Tibial artery (tissue), 4 donors: ENCODE measurements around the gene ZBTB16.

Experiments used
- DNase-seq, 2 donors: peaks; one replicate each; pipeline ENCODE4 v3.0.0-alpha.2; 2019
- H3K27ac ChIP-seq, 2 donors: fragments of 200-600 bp; sonication (generic) in 1 of 2; 1 replicate in 1 of 2; 2 replicates in 1 of 2; pipeline ENCODE4 v1.5.1; 2018 to 2019; ENCODE audit warnings: mild to moderate bottlenecking in 1 of 2
- H3K27me3 ChIP-seq, 2 donors: fragments of 200-600 bp; sonication (generic) in 1 of 2; one replicate each; pipeline versions ENCODE4 v1.5.1 to v1.6.0; 2016 to 2019
- H3K36me3 ChIP-seq, 3 donors: fragments of 200-600 bp; sonication (generic) in 2 of 3; one replicate each; pipeline ENCODE4 v1.5.1; 2016 to 2019; ENCODE audit warnings: mild to moderate bottlenecking in 2 of 3
- H3K4me1 ChIP-seq, 4 donors: fragments of 200-600 bp; sonication (generic) in 2 of 4; 1 replicate in 3 of 4; 2 replicates in 1 of 4; pipeline ENCODE4 v1.5.1; 2016 to 2019
- H3K4me3 ChIP-seq, 2 donors: fragments of 200-600 bp; sonication (generic) in 1 of 2; 1 replicate in 1 of 2; 2 replicates in 1 of 2; pipeline ENCODE4 v1.5.1; 2018 to 2019; ENCODE audit warnings: mild to moderate bottlenecking in 2 of 2
- H3K9me3 ChIP-seq, 3 donors: fragments of 200-600 bp; sonication (generic) in 1 of 3; one replicate each; pipeline ENCODE4 v1.5.1; 2016 to 2019
- intact Hi-C: fragments of 100-400 bp; cut with DNase I; formaldehyde crosslinking; loops from one replicate; pipeline ENCODE4 v1.15.0; 2023; ENCODE audit warnings: low total_unique reads
- TF ChIP-seq, protein P1 (sequence below), 2 experiments: fragments of 200-600 bp in 1 of 2; fragments of 450-650 bp in 1 of 2; IDR thresholded peaks; one replicate each; pipeline ENCODE4 v1.5.1; 2017 to 2019; ENCODE audit warnings: antibody characterized with exemption in 2 of 2, mild to moderate bottlenecking in 1 of 2, moderate library complexity in 1 of 2

The ZBTB16 gene

DNA sequence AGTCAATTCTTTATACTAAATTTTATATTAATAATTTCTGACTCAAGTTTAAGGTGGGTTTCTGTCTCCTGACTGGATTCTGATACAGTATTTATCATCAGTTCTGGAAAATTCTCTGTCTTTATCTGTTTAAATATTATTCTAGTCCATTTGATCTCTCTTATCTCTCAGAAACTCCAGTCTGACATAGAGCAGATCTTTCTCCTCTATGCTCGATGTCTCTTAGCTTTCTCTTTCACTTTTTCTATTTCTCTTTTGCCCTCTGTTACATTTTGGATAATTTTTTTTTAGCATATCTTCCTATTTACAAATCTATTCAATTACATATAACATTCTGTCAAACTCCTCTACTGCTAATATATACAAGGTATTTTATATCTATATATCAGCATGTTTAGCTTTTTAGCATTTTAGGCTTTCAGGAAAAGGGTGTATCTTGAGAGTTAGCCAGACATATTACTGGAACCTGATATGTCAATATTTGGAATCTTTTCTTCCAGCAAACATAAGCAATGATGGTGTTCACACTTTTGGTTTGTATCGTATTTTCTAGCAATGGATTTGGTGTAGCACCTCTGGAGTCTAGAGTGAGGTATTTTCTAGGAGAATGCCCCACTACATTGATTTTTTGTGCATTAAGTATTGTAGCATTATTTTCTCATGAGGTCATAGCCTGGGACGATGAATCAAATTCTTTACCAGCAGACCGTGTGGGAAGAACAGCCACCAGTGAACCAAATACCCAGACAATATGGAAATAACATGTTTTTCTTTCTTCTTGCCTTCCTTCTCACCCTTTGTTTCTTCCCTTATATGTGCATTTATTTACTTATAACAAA is 232.6 kb downstream of the ZBTB16 start:
- TF ChIP-seq, protein P1, sequence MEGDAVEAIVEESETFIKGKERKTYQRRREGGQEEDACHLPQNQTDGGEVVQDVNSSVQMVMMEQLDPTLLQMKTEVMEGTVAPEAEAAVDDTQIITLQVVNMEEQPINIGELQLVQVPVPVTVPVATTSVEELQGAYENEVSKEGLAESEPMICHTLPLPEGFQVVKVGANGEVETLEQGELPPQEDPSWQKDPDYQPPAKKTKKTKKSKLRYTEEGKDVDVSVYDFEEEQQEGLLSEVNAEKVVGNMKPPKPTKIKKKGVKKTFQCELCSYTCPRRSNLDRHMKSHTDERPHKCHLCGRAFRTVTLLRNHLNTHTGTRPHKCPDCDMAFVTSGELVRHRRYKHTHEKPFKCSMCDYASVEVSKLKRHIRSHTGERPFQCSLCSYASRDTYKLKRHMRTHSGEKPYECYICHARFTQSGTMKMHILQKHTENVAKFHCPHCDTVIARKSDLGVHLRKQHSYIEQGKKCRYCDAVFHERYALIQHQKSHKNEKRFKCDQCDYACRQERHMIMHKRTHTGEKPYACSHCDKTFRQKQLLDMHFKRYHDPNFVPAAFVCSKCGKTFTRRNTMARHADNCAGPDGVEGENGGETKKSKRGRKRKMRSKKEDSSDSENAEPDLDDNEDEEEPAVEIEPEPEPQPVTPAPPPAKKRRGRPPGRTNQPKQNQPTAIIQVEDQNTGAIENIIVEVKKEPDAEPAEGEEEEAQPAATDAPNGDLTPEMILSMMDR (IDR thresholded peaks at IDR 0.05): no peak
- H3K36me3 ChIP-seq: no peaks in the 10 kb centered on the region
- peak overlapping the region; percentile 92 to 94 for H3K27ac ChIP-seq
- peaks cover 0 to 64% (median 36%) of the 10 kb centered on the region in 4 donors for H3K4me1 ChIP-seq
- H3K9me3 ChIP-seq: no peaks in the 10 kb centered on the region
- intact Hi-C loops: no loop called here
- no peaks in the 10 kb centered on the region for H3K27me3 ChIP-seq
- DNase-seq: no peak
- peak overlapping the region in 1 of 2 donors; percentile 1 for H3K4me3 ChIP-seq

DNA sequence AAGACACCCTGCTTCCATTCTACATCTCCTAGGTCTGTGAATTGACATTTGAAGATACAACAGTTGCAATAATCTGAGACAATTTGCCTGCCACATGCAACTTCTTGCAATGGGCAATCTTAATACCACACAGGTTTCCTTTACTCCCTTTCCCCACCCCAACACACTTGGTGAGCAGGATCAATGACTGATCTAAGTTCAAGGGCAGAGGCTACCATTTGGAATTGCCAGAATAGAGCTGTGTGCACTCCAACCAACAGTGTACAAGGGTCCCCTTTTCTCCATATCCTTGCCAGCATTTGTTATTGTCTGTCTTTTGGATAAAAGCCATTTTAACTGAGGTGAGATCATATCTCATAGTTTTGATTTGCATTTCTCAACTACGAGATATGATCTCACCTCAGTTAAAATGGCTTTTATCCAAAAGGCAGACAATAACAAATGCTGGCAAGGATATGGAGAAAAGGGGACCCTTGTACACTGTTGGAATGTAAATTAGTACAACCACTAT is 233.7 kb downstream of the ZBTB16 start:
- no peak for DNase-seq
- Histone ChIP-seq H3K4me1 (peaks cover 0 to 73% (median 38%) of the 10 kb centered on the region in 4 donors), H3K9me3 (no peaks in the 10 kb centered on the region), H3K4me3 (no peak overlapping the region), H3K27ac (peak overlapping the region; percentile 92 to 94), H3K27me3 (no peaks in the 10 kb centered on the region), H3K36me3 (peaks cover under 1 to 8% (median 7%) of the 10 kb centered on the region in 3 donors)
- intact Hi-C loops: no loop called here
- TF ChIP-seq, protein P1 (IDR thresholded peaks at IDR 0.05): no peak

DNA sequence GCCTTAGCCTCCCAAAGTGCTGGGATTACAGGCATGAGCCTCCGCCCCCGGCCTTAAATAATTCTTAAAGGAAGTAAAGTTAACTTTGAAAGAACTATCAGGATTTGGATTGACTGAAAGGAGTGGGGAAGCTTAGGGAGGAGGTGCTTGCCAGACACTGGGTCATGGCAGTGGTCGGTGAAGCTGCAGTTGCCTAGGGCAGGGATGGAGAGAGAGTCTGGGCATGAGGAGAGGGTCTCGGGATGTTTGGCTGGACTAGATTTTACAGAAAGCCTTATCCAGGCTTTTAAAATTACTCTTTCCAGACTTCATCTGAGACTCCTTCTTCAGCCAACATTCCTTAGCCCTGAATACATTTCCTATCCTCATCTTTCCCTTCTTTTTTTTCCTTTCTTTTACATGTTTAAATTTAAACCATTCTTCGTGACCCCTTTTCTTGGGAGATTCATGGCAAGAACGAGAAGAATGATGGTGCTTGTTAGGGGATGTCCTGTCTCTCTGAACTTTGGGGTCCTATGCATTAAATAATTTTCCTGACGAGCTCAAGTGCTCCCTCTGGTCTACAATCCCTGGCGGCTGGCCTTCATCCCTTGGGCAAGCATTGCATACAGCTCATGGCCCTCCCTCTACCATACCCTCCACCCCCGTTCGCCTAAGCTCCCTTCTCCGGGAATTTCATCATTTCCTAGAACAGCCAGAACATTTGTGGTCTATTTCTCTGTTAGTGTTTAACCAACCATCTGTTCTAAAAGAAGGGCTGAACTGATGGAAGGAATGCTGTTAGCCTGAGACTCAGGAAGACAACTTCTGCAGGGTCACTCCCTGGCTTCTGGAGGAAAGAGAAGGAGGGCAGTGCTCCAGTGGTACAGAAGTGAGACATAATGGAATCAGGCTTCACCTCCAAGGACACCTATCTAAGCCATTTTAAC is 236.4 kb downstream of the ZBTB16 start, which contains the start of gene NNMT:
TSS of gene NNMT (plus strand) at position 724 of the 929 bp plus-strand sequence. CDS start at position 882, 158 bp downstream.
- peak within 1 kb of the TSS; percentile 92 to 94 for H3K27ac ChIP-seq
- no peaks in the 10 kb centered on the region for H3K27me3 ChIP-seq
- H3K4me1 ChIP-seq: peaks cover 0 to 67% (median 35%) of the 10 kb centered on the region in 4 donors
- DNase-seq: peak; percentile 91 to 92
- peak within 1 kb of the TSS; percentile 60 to 64 for H3K4me3 ChIP-seq
- H3K9me3 ChIP-seq: no peaks in the 10 kb centered on the region
- TF ChIP-seq, protein P1 (IDR thresholded peaks at IDR 0.05): no peak
- intact Hi-C loops: no loop called here
- H3K36me3 ChIP-seq: peaks cover 21 to 33% (median 26%) of the 10 kb centered on the region in 3 donors

DNA sequence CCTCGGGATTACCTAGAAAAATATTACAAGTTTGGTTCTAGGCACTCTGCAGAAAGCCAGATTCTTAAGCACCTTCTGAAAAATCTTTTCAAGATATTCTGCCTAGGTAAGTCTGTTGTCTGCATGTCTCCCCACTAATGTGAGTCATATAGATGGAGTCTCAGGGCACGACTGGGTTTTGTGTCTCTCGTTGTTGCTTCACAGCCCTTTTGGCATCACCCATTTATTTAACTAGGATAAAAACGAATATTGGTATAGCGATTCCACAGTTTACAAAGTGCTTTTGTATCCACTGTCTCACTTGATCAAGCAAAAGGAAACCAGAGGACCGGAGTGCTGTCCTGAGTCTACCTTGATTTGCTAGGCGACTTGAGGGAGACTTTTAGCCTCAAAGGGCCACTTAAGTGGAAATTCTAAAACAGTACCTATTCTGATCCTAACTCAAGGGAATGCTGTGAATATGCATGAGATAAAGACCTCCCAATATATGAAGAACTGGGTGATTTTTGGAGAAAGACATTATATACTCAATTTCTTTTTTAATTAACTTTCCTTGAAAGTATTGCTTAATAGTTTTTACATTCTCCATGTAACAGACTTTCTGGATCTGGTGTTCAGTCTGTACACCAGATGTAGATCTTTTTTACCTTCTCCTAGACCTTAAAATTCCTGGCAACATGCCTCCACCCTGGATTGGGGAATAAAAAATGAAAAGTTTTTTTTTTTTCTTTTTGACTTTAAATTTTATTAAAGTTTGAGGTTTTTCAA is 237.3 kb downstream of the ZBTB16 start:
- intact Hi-C loops: no loop called here
- no peaks in the 10 kb centered on the region for H3K27me3 ChIP-seq
- H3K9me3 ChIP-seq: peaks cover 0 to 8% (median 5%) of the 10 kb centered on the region in 3 donors
- peak overlapping the region; percentile 60 to 64 for H3K4me3 ChIP-seq
- peaks cover 0 to 67% (median 29%) of the 10 kb centered on the region in 4 donors for H3K4me1 ChIP-seq
- peaks cover 30 to 42% (median 35%) of the 10 kb centered on the region in 3 donors for H3K36me3 ChIP-seq
- peak overlapping the region; percentile 92 to 94 for H3K27ac ChIP-seq
- no peak for DNase-seq
- TF ChIP-seq, protein P1 (IDR thresholded peaks at IDR 0.05): no peak
